ENCODE measurements around the gene CADM3. TPM values are rescaled to one million over a fixed set of nuclear protein-coding genes. Genes with fewer than 3 reads are reported as not detected.
A peak's percentile ranks its signal among the peaks of the same experiment; 100 is the strongest.

Gene CADM3
- total and polyA plus RNA-seq, 9 of the 15 experiments (the other 6 are each of a cell fraction or from before 2014, with no cell fraction given), result 0.04 TPM; not detected in 8

DNA sequence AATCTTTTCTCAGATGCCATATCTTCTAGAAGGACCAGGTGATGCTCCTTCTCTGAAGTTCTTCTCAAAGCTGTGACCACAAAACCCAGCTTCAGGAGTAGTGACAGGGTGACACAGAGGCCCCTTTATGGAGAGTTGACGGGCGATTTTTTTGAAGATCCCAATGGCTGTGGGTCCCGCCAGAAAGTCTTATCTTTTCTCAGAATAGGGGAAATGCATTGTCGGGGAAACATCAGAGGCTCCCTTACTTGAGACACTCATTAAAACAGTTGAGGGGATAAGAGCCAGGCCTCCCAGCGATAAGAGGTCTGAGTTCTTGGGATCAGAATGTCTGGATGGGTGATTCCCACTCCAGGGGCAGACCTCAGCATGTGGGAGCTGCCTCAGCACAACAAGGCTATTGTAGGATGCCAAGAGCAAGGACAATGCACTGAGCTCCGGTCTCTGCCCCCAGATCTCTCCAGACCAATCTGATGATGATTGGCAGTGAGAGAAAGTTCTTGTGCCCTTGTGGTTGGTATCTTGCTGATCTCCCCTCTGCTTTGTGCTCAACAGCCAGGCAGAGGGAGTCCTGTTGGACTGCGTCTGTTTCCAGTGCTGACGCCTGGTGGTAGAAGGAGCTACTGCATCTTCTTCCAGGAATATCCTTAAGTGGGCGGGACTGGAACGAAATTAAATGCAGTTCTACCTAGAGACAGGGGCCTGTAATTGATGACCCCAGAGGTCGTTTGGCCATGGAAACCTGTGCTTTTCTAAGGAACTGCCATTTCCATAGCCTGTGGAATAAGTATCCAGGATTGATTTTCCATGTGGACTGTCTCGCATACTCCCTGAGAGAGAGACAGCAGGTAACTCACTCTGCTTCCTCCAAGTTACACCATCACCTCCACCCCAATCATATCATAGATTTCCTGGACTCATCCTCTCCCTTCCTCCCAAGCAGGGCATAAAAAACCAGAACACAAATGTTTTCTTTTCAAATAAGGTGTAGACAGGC, 26.4 kb downstream of the CADM3 start (continued):
- TF ChIP-seq, protein P1, sequence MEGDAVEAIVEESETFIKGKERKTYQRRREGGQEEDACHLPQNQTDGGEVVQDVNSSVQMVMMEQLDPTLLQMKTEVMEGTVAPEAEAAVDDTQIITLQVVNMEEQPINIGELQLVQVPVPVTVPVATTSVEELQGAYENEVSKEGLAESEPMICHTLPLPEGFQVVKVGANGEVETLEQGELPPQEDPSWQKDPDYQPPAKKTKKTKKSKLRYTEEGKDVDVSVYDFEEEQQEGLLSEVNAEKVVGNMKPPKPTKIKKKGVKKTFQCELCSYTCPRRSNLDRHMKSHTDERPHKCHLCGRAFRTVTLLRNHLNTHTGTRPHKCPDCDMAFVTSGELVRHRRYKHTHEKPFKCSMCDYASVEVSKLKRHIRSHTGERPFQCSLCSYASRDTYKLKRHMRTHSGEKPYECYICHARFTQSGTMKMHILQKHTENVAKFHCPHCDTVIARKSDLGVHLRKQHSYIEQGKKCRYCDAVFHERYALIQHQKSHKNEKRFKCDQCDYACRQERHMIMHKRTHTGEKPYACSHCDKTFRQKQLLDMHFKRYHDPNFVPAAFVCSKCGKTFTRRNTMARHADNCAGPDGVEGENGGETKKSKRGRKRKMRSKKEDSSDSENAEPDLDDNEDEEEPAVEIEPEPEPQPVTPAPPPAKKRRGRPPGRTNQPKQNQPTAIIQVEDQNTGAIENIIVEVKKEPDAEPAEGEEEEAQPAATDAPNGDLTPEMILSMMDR (IDR thresholded peaks at IDR 0.05 in 2 of 3, conservative IDR thresholded peaks at IDR 0.05 in 1 of 3; ENCODE audit: insufficient read depth in 2 of 3, low read depth in 1 of 3, low read length in 3 of 3), result peak; percentile 89 to 98 (median 89)
- TF ChIP-seq, protein P2, sequence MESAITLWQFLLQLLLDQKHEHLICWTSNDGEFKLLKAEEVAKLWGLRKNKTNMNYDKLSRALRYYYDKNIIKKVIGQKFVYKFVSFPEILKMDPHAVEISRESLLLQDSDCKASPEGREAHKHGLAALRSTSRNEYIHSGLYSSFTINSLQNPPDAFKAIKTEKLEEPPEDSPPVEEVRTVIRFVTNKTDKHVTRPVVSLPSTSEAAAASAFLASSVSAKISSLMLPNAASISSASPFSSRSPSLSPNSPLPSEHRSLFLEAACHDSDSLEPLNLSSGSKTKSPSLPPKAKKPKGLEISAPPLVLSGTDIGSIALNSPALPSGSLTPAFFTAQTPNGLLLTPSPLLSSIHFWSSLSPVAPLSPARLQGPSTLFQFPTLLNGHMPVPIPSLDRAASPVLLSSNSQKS (CRISPR knock-in tag; IDR thresholded peaks at IDR 0.05), result no peak
- TF ChIP-seq MAZ (CRISPR knock-in tag; conservative IDR thresholded peaks at IDR 0.05 in 1 of 2, IDR thresholded peaks at IDR 0.05 in 1 of 2) (0 out of 4 replicates have a peak, but pooled peaks of 1 of the 2 experiments have one; percentile 7), NRF1 (conservative IDR thresholded peaks at IDR 0.05 in 1 of 2, IDR thresholded peaks at IDR 0.05 in 1 of 2) (0 out of 4 replicates have a peak, but pooled peaks of 1 of the 2 experiments have one; percentile 12), RAD21 (CRISPR knock-in tag; conservative IDR thresholded peaks at IDR 0.05 in 1 of 2, IDR thresholded peaks at IDR 0.05 in 1 of 2) (peak; percentile 64 to 70), SMC3 (conservative IDR thresholded peaks at IDR 0.05; ENCODE audit: insufficient read depth, low read depth, low read length) (peak; percentile 46), CREB1 (IDR thresholded peaks at IDR 0.05) (no peak), CREB1 (CRISPR knock-in tag; IDR thresholded peaks at IDR 0.05) (peak; percentile 29; the same call in 1 of the 2 replicates), PCBP2 (IDR thresholded peaks at IDR 0.05; ENCODE audit: low read depth, low read length, poor library complexity, severe bottlenecking) (no peak)
- TF ChIP-seq, protein P3, sequence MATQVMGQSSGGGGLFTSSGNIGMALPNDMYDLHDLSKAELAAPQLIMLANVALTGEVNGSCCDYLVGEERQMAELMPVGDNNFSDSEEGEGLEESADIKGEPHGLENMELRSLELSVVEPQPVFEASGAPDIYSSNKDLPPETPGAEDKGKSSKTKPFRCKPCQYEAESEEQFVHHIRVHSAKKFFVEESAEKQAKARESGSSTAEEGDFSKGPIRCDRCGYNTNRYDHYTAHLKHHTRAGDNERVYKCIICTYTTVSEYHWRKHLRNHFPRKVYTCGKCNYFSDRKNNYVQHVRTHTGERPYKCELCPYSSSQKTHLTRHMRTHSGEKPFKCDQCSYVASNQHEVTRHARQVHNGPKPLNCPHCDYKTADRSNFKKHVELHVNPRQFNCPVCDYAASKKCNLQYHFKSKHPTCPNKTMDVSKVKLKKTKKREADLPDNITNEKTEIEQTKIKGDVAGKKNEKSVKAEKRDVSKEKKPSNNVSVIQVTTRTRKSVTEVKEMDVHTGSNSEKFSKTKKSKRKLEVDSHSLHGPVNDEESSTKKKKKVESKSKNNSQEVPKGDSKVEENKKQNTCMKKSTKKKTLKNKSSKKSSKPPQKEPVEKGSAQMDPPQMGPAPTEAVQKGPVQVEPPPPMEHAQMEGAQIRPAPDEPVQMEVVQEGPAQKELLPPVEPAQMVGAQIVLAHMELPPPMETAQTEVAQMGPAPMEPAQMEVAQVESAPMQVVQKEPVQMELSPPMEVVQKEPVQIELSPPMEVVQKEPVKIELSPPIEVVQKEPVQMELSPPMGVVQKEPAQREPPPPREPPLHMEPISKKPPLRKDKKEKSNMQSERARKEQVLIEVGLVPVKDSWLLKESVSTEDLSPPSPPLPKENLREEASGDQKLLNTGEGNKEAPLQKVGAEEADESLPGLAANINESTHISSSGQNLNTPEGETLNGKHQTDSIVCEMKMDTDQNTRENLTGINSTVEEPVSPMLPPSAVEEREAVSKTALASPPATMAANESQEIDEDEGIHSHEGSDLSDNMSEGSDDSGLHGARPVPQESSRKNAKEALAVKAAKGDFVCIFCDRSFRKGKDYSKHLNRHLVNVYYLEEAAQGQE (IDR thresholded peaks at IDR 0.05; ENCODE audit: borderline replicate concordance), result peak; percentile 59
- TF ChIP-seq, protein P3 (CRISPR knock-in tag; IDR thresholded peaks at IDR 0.05; ENCODE audit: low read depth), result 0 out of 2 replicates have a peak, but pooled peaks have one; percentile 35
- TF ChIP-seq, protein P4, sequence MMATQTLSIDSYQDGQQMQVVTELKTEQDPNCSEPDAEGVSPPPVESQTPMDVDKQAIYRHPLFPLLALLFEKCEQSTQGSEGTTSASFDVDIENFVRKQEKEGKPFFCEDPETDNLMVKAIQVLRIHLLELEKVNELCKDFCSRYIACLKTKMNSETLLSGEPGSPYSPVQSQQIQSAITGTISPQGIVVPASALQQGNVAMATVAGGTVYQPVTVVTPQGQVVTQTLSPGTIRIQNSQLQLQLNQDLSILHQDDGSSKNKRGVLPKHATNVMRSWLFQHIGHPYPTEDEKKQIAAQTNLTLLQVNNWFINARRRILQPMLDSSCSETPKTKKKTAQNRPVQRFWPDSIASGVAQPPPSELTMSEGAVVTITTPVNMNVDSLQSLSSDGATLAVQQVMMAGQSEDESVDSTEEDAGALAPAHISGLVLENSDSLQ (IDR thresholded peaks at IDR 0.05), result peak; percentile 40; the same call in 1 of the 2 replicates
